Naive B cell (primary cell): Measurements from ENCODE around the gene SNRPD1. TPM values are rescaled to one million over a fixed set of nuclear protein-coding genes. Genes with fewer than 3 reads are reported as not detected.
A peak's percentile ranks its signal among the peaks of the same experiment; 100 is the strongest.
"Not testable (repeated sequence)": the region's sequence is repeated elsewhere in the genome, so short reads cannot be mapped to it uniquely, and the experiment has no call there.

Source experiments
- ATAC-seq, 2 donors: fragments of 150-1000 bp; cut with Tn5 transposase; 2 replicates each; pipeline ENCODE4 v1.10.0; 2021; ENCODE audit warnings: low read depth in 2 of 2, mild to moderate bottlenecking in 2 of 2, moderate library complexity in 2 of 2
- DNase-seq: peaks from one replicate; pipeline ENCODE4 v3.0.0; 2022
- H3K27ac Mint-ChIP-seq, 6 donors: one replicate each; pipeline ENCODE4 v1.8.0; 2020 to 2022; ENCODE audit warnings: mild to moderate bottlenecking in 6 of 6, mixed read lengths in 6 of 6, moderate library complexity in 5 of 6, inconsistent platforms in 2 of 6
- H3K27me3 Mint-ChIP-seq, 3 donors: one replicate each; pipeline ENCODE4 v1.8.0; 2021 to 2022; ENCODE audit warnings: mixed read lengths in 3 of 3, mild to moderate bottlenecking in 1 of 3
- H3K36me3 Mint-ChIP-seq, 2 donors: one replicate each; pipeline ENCODE4 v1.8.0; 2020 to 2022; ENCODE audit warnings: mixed read lengths in 2 of 2, inconsistent platforms in 1 of 2, mild to moderate bottlenecking in 1 of 2
- H3K4me1 Mint-ChIP-seq, 3 donors: one replicate each; pipeline ENCODE4 v1.8.0; 2020 to 2022; ENCODE audit warnings: mixed read lengths in 3 of 3, inconsistent platforms in 1 of 3, mild to moderate bottlenecking in 1 of 3, moderate library complexity in 1 of 3
- H3K4me3 Mint-ChIP-seq, 8 donors: one replicate each; pipeline ENCODE4 v1.8.0; 2020 to 2022; ENCODE audit warnings: mild to moderate bottlenecking in 8 of 8, mixed read lengths in 8 of 8, moderate library complexity in 8 of 8, inconsistent platforms in 2 of 8
- H3K9me3 Mint-ChIP-seq, 7 donors: one replicate each; pipeline ENCODE4 v1.8.0; 2020 to 2022; ENCODE audit warnings: mixed read lengths in 7 of 7, mild to moderate bottlenecking in 5 of 7, inconsistent platforms in 2 of 7, moderate library complexity in 1 of 7
- polyA plus RNA-seq, 6 donors: library from polyadenylated mRNA; unstranded; fragments of 300-500 nt; fragmentation: Illumina TruSeq; gene quantifications; one replicate each; pipeline ENCODE4 v1.2.3, GENCODE V29; 2021; ENCODE audit warnings: low read depth in 6 of 6

The SNRPD1 gene
- polyA plus RNA-seq, 6 donors from 2014 or later, result 46.7 to 95.9 (median 88.3) TPM

DNA sequence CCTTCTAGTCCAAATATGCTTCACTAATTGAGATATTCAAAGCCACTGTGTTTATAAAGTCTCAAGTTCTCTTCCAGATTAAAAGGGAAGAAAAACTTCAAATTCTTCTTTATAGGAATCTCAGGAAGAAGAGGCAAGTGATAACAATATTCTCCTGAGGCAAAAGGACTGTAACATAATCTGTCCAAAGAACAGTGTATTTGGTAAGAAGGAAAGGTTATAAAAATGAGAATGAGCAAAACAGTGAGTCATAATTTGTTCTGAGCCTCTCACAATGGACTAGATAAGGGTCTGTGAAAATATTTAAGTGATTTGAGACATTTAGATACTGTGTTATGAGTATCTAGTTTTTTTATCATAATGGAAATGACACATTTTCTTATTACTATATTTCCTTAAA lies 44.3 kb downstream of the SNRPD1 start:
- DNase-seq, result no peak
- H3K4me3 Mint-ChIP-seq, result no peak overlapping the region
- H3K4me1 Mint-ChIP-seq, result peaks cover 0 to 7% (median 0%) of the 10 kb centered on the region in 3 donors
- peaks cover 11 to 25% of the 10 kb centered on the region in 2 donors for H3K36me3 Mint-ChIP-seq
- H3K9me3 Mint-ChIP-seq, result peaks cover 0 to 4% (median 0%) of the 10 kb centered on the region in 7 donors
- no peak for ATAC-seq
- no peaks in the 10 kb centered on the region for H3K27me3 Mint-ChIP-seq
- peak overlapping the region in 2 of 6 donors; percentile 12 to 62 for H3K27ac Mint-ChIP-seq

DNA sequence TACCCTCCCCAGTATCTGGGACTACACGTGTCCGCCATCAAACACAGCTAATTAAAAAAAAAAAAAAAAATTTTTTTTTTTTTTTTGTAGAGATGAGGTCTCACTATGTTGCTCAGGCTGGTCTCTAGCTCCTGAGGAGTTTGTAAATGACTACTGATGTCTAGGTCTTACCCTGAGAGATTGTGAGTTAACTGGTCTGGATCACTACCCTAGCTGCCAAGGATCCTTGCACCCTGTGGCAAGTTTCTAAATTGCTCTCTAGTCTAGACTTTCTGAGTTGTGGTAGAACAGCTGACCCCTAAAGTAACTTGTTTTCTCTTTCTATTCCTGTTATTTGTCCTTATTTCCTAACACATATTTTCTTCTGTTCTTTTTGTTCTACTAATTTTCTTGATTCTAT lies 48.0 kb downstream of the SNRPD1 start:
- Mint-ChIP-seq H3K36me3 (peaks cover 0 to 26% of the 10 kb centered on the region in 2 donors), H3K4me3 (no peak overlapping the region), H3K4me1 (no peaks in the 10 kb centered on the region), H3K9me3 (no peaks in the 10 kb centered on the region), H3K27ac (peak overlapping the region in 3 of 6 donors; percentile 14 to 83 (median 61)), H3K27me3 (no peaks in the 10 kb centered on the region)
- ATAC-seq (no peak), DNase-seq (no peak)

DNA sequence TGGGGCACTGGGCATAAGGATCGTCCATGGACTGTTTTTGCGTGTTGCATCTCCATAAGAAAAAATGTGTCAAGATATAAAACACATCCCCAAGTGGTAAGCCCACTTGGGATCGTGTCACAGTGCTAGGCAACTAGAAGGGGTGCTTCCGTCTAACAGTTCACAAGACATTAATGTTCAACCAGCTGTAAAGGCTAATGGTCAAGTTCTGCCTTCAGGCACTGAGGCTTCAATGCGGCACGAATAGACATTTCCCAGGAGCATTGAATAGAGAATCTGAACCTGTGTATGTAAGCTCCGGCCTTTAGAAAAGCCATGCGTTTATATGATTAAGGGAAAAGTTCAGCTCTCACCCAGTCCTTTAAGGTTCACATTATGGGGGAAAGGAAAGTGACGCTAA lies 50.5 kb downstream of the SNRPD1 start:
- no peak for ATAC-seq

DNA sequence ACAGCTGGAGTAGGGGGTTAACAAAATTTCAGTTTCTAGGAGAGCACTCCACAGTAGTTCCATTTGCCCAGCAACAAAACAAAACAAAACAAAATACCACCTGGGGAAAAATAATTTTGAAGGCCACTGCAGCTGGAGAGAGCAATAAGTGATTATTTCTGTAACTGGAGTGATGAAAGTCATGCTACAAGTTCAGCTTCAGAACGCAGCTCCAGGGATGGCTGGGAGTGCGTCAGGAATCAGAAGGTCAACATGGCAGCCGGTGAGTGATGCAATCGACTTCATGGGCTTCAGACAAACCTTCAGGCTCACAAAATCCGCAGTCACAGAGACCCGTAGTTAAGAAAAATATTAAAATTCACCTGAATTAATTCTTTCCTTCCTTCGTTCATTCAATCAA lies 51.5 kb downstream of the SNRPD1 start:
- peaks cover 0 to 21% of the 10 kb centered on the region in 2 donors for H3K36me3 Mint-ChIP-seq
- H3K4me3 Mint-ChIP-seq, result no peak overlapping the region
- H3K9me3 Mint-ChIP-seq, result no peaks in the 10 kb centered on the region
- ATAC-seq, result no peak
- peak overlapping the region in 1 of 6 donors; percentile 81 for H3K27ac Mint-ChIP-seq
- DNase-seq, result no peak
- no peaks in the 10 kb centered on the region for H3K27me3 Mint-ChIP-seq
- no peaks in the 10 kb centered on the region for H3K4me1 Mint-ChIP-seq

More for the DNA sequence above, 50.5 kb downstream of the SNRPD1 start:
- Mint-ChIP-seq H3K27ac (peak overlapping the region in 1 of 6 donors; percentile 64), H3K9me3 (no peaks in the 10 kb centered on the region), H3K4me3 (no peak overlapping the region), H3K4me1 (no peaks in the 10 kb centered on the region), H3K27me3 (no peaks in the 10 kb centered on the region), H3K36me3 (peaks cover 0 to 21% of the 10 kb centered on the region in 2 donors)
- DNase-seq, result no peak

DNA sequence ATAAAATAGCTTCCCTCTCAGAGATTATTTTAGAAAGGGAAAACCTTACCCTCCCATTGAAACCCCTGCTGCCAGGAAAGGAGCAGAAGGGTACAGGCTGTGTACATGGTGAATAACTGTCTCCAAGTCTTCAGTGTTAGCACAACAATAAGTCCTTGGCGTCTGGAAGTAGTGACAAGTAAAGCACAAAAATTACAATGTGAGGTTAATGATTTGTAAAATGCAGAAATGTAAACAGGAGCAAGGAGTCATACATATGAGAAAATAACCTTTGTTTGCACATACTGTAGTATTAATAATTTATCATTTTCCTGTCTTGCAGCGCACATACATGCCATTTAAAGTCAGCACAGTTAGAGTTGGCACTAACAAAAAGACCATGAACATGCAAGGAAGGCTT lies 52.0 kb downstream of the SNRPD1 start:
- no peak for ATAC-seq

DNA sequence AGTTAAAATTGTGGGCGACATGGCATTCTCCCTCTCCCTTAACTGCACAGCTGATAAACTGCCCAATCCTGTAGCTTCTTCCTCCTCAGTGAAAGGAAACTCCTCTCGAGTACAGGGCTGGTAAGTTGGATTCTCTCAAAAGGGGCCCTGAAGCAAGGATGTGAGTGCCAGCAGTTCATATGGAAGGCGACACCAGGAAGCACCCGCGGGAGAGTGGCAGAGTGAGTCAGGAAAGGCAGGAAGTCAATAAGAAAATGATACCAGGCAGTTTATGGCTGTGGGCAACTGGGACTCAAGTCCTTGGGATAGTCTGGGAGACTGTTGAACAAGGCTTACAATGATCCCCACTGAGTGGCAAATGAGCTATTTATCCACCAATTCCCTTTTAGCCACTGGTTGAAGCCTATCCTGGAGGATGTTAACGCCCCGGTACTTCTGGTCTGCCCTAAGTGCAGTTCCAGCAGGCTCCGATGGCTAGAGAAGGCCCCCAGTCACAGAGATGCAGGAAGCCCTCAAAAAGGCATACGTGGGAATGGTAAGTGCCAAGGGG lies 57.7 kb downstream of the SNRPD1 start:
- Mint-ChIP-seq H3K9me3 (no peaks in the 10 kb centered on the region), H3K27me3 (no peaks in the 10 kb centered on the region), H3K4me3 (no peak overlapping the region), H3K4me1 (no peaks in the 10 kb centered on the region), H3K27ac (peak overlapping the region in 3 of 6 donors; percentile 21 to 32 (median 24)), H3K36me3 (no peaks in the 10 kb centered on the region)
- no peak for ATAC-seq
- no peak for DNase-seq

More for the DNA sequence above, 52.0 kb downstream of the SNRPD1 start:
- no peak for DNase-seq
- Mint-ChIP-seq H3K9me3 (no peaks in the 10 kb centered on the region), H3K4me1 (no peaks in the 10 kb centered on the region), H3K4me3 (no peak overlapping the region), H3K27me3 (no peaks in the 10 kb centered on the region), H3K36me3 (peaks cover 0 to 21% of the 10 kb centered on the region in 2 donors), H3K27ac (no peak overlapping the region)

DNA sequence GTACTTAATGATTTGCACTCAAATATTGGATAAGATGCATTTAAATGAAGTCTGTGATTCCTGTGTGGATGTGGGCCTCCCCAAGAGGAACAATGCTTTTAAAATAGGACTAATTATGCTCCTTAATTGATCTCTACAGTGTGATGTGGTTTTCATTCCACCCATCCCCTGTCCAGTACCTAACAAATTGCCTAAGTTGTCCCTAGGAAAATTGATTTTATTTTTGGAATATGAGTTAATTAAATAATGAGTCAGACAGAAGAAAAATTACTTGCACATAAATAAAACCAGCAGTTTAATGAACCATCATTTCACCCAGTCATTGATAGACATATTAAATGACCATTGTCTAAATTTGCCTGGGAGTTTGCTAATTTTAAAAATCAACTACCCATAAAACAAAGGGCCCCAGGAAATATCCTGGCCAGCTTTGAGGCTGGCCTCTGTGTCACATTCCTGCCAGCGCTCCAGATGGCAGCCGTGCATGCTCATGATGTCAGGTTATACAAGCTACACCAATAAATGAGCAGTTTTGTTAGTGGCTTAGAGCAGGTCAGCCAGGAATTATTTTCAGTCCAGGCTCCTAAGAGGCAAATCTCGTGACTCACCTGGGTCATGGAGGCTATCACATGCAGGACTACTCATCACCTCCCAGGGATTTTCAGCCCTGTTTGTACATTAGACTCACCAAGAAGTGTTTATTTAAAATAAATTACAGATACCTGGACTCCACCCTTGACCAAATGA lies 60.6 kb downstream of the SNRPD1 start:
- peak overlapping the region in 1 of 6 donors; percentile 54 for H3K27ac Mint-ChIP-seq
- no peak for ATAC-seq
- H3K9me3 Mint-ChIP-seq, result no peaks in the 10 kb centered on the region
- no peaks in the 10 kb centered on the region for H3K27me3 Mint-ChIP-seq
- DNase-seq, result no peak
- no peaks in the 10 kb centered on the region for H3K36me3 Mint-ChIP-seq
- no peaks in the 10 kb centered on the region for H3K4me1 Mint-ChIP-seq
- no peak overlapping the region for H3K4me3 Mint-ChIP-seq

DNA sequence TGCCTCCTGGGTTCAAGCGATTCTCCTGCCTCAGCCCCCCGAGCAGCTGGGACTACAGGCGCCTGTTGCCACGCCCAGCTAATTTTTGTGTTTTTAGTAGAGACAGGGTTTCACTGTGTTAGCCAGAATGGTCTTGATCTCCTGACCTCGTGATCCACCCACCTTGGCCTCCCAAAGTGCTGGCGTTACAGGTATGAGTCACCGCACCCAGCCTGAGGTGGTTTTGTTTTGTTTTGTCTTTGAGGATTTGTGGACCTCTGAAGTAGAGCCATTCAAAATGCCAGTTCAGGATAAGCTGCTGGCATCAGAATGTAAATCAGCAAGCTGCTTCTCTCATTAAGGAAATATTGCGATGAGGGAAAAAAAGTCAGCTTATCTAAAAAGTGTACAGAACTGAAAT lies 63.2 kb downstream of the SNRPD1 start:
- H3K36me3 Mint-ChIP-seq, result not testable (repeated sequence)

DNA sequence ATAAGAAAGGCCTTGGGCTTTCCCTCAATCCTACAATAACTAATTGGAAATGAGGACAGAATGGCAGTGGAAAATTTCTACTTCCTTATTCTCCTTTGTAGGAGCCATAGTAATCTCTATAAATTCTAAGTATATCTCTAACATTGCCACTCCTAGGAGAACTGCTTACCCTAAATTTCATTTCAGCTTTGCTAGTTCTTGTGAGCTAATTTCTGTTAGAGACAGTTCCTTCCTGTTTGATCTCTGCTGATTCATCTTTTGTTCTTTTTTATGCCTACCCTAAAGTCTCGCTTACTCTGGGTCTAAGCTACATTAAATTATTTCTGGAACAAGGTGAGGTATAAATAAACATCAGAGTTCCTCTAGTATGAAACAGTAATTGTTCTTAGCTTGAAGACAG lies 66.7 kb downstream of the SNRPD1 start:
- no peak overlapping the region for H3K4me3 Mint-ChIP-seq
- no peak overlapping the region for H3K27ac Mint-ChIP-seq
- no peak for DNase-seq
- ATAC-seq, result no peak
- H3K27me3 Mint-ChIP-seq, result no peaks in the 10 kb centered on the region
- H3K9me3 Mint-ChIP-seq, result no peaks in the 10 kb centered on the region
- no peaks in the 10 kb centered on the region for H3K36me3 Mint-ChIP-seq
- no peaks in the 10 kb centered on the region for H3K4me1 Mint-ChIP-seq

More for the DNA sequence above, 63.2 kb downstream of the SNRPD1 start:
- not testable (repeated sequence) for H3K4me1 Mint-ChIP-seq, H3K9me3 Mint-ChIP-seq, H3K27ac Mint-ChIP-seq, DNase-seq, H3K27me3 Mint-ChIP-seq, H3K4me3 Mint-ChIP-seq, ATAC-seq

DNA sequence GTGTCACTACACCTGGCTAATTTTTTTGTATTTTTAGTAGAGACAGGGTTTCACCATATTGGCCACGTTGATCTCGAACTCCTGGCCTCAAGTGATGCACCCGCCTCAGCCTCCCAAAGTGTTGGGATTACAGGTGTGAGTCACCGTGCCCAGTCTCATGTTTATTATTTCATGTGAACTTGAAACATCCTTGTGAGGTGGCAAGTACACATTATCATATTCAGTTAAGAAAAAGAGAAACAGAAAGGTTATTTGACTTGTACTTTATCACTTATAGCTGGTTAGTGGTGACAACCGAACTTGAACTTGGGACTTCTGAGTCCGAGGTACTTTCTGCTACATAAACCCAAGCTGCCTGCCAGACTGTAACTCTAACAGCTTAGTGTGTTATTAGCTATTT lies 68.0 kb downstream of the SNRPD1 start:
- H3K4me3 Mint-ChIP-seq, result peak overlapping the region in 1 of 8 donors; percentile 66
- ATAC-seq (no peak), DNase-seq (no peak)
- no peak overlapping the region for H3K27ac Mint-ChIP-seq
- H3K27me3 Mint-ChIP-seq, result no peaks in the 10 kb centered on the region
- peaks cover under 1 to 7% (median 3%) of the 10 kb centered on the region in 3 donors for H3K4me1 Mint-ChIP-seq
- H3K9me3 Mint-ChIP-seq, result no peaks in the 10 kb centered on the region
- no peaks in the 10 kb centered on the region for H3K36me3 Mint-ChIP-seq

DNA sequence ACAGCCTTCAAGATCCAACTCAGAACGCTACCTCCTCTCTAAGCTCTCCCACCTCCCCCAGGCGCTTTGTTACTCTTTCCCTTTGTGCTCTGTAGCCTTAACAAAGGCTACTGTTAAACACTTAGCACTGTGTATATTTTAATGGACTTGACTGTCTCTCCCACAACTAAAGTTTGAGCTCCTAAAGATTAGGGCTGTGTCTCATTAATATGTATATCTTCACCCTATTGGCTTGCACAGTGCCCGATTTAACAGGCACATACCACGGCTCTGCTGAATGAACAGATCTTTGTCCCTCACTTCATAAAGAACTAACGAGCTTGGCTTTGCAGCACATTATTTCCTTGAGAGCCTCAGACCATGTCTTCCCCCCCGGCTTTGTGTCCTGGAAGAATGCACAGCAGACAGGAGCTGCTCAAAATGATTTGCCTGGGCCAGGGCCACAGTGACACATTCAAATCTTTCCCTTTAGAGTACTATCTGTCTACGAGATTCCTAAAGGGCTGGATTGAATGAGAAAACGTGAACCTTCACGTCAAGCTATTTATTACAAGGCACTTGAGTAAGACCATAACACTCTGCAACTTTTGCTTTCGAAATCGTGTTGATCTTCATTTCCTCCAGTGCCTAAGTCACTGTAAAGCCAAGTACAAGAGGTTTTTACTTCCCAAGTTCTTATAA lies 70.4 kb downstream of the SNRPD1 start:
- peak; percentile 25 for DNase-seq

More for the DNA sequence above, 70.4 kb downstream of the SNRPD1 start:
- H3K4me3 Mint-ChIP-seq, result no peak overlapping the region
- H3K36me3 Mint-ChIP-seq, result no peaks in the 10 kb centered on the region
- H3K4me1 Mint-ChIP-seq, result peaks cover 13 to 27% (median 16%) of the 10 kb centered on the region in 3 donors
- H3K27ac Mint-ChIP-seq, result no peak overlapping the region
- no peaks in the 10 kb centered on the region for H3K9me3 Mint-ChIP-seq
- ATAC-seq, result peak; percentile 44 to 47
- no peaks in the 10 kb centered on the region for H3K27me3 Mint-ChIP-seq
